ENCODE measurements around the gene SIGLEC6. TPM values are rescaled to one million over a fixed set of nuclear protein-coding genes. Genes with fewer than 3 reads are reported as not detected.

The SIGLEC6 gene
- total RNA-seq, 1 experiment from 2014 or later = not detected

GRCh38 chr19:51548891-51549305, 17.4 kb upstream of the SIGLEC6 start:
- TF ChIP-seq, protein P1, sequence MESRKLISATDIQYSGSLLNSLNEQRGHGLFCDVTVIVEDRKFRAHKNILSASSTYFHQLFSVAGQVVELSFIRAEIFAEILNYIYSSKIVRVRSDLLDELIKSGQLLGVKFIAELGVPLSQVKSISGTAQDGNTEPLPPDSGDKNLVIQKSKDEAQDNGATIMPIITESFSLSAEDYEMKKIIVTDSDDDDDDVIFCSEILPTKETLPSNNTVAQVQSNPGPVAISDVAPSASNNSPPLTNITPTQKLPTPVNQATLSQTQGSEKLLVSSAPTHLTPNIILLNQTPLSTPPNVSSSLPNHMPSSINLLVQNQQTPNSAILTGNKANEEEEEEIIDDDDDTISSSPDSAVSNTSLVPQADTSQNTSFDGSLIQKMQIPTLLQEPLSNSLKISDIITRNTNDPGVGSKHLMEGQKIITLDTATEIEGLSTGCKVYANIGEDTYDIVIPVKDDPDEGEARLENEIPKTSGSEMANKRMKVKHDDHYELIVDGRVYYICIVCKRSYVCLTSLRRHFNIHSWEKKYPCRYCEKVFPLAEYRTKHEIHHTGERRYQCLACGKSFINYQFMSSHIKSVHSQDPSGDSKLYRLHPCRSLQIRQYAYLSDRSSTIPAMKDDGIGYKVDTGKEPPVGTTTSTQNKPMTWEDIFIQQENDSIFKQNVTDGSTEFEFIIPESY (IDR thresholded peaks at IDR 0.05; ENCODE audit: extremely low read depth, insufficient replicate concordance, low read length) = no peak
- TF ChIP-seq, protein P2, sequence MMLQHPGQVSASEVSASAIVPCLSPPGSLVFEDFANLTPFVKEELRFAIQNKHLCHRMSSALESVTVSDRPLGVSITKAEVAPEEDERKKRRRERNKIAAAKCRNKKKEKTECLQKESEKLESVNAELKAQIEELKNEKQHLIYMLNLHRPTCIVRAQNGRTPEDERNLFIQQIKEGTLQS (IDR thresholded peaks at IDR 0.05) = no peak
- no peak for TF ChIP-seq ZNF274 (IDR thresholded peaks at IDR 0.05; ENCODE audit: low read depth, low read length)
- H4K20me1 ChIP-seq (ENCODE audit: insufficient read depth) = no peaks in the 10 kb centered on the region
- H3K9me2 ChIP-seq (ENCODE audit: insufficient read depth) = no peaks in the 10 kb centered on the region
- intact Hi-C loops (cut with micrococcal nuclease) = no loop called here
- no peak overlapping the region for H3K27ac ChIP-seq (ENCODE audit: low read depth, low read length)
- no peaks in the 10 kb centered on the region for H3K9me3 ChIP-seq (ENCODE audit: control insufficient read depth in 1 of 2, insufficient read depth in 1 of 2, low read depth in 1 of 2, low read length in 2 of 2)
- ChIA-PET RAD21 (ENCODE audit: low non-redundant PET in 1 of 2, low total read pairs in 2 of 2, uncharacterized antibody in 2 of 2, unreplicated experiment in 2 of 2) (no interaction called here), POLR2A (no interaction called here), CTCF (no interaction called here)
- no peak for ATAC-seq
- H2AFZ ChIP-seq (ENCODE audit: low read depth, low read length, poor library complexity, severe bottlenecking) = no peak overlapping the region
- H3K4me3 ChIP-seq (replicated peaks in 1 of 2; ENCODE audit: low read depth in 1 of 2, low read length in 2 of 2) = no peak overlapping the region
- BruUV-seq (replicated peaks) = no TSS peak
- H3K9ac ChIP-seq (ENCODE audit: low read length) = no peak overlapping the region
- H3K4me1 ChIP-seq (ENCODE audit: control insufficient read depth in 1 of 2, insufficient read depth in 2 of 2, low read length in 2 of 2) = no peaks in the 10 kb centered on the region
- H3K27me3 ChIP-seq (ENCODE audit: insufficient read depth, low read length) = peaks cover 56% of the 10 kb centered on the region
- H3K79me2 ChIP-seq (ENCODE audit: insufficient read depth, low read length) = no peaks in the 10 kb centered on the region
- no peak for DNase-seq (ENCODE audit: low read depth, low spot score)
- no peaks in the 10 kb centered on the region for H3K36me3 ChIP-seq (ENCODE audit: control insufficient read depth in 1 of 2, insufficient read depth in 2 of 2, low read length in 2 of 2)
- H3K4me2 ChIP-seq (ENCODE audit: low read length) = no peak overlapping the region

DNA sequence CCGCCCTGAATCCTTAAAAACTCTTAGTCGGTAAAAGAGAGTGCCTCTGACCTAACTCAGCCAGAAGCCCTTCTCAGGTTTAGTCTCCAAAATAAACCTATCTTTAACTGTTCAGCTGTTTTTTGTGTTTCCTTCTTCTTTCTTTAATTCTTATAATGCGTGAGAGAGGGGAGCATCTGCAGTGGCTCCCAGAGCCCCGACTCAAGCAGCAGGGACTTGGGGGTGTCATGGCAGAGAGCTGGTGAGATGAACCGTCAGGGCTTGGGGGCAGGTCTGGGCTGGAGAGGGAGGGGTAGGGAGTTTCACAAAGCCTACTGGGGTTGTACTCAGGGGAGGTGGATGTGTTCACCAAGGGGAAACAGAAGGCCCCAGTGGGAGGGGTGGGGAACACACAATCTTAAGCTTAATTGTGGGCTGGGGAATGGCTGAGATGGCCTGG, 16.8 kb upstream of the SIGLEC6 start:
- Histone ChIP-seq H3K4me3 (replicated peaks in 1 of 2; ENCODE audit: low read depth in 1 of 2, low read length in 2 of 2) (no peak overlapping the region), H4K20me1 (ENCODE audit: insufficient read depth) (no peaks in the 10 kb centered on the region), H3K4me1 (ENCODE audit: control insufficient read depth in 1 of 2, insufficient read depth in 2 of 2, low read length in 2 of 2) (no peaks in the 10 kb centered on the region), H3K36me3 (ENCODE audit: control insufficient read depth in 1 of 2, insufficient read depth in 2 of 2, low read length in 2 of 2) (no peaks in the 10 kb centered on the region), H3K4me2 (ENCODE audit: low read length) (no peak overlapping the region), H3K27ac (ENCODE audit: low read depth, low read length) (no peak overlapping the region), H3K9me2 (ENCODE audit: insufficient read depth) (no peaks in the 10 kb centered on the region), H3K27me3 (ENCODE audit: insufficient read depth, low read length) (peaks cover 56% of the 10 kb centered on the region), H3K9me3 (ENCODE audit: control insufficient read depth in 1 of 2, insufficient read depth in 1 of 2, low read depth in 1 of 2, low read length in 2 of 2) (no peaks in the 10 kb centered on the region), H2AFZ (ENCODE audit: low read depth, low read length, poor library complexity, severe bottlenecking) (no peak overlapping the region), H3K9ac (ENCODE audit: low read length) (no peak overlapping the region), H3K79me2 (ENCODE audit: insufficient read depth, low read length) (no peaks in the 10 kb centered on the region)
- DNase-seq (ENCODE audit: low read depth, low spot score) (no peak), ATAC-seq (no peak)
- TF ChIP-seq JUND (IDR thresholded peaks at IDR 0.05) (no peak), YY1 (IDR thresholded peaks at IDR 0.05; ENCODE audit: extremely low read depth, insufficient replicate concordance, low read depth, low read length) (no peak), EGR1 (IDR thresholded peaks at IDR 0.05; ENCODE audit: low read depth) (no peak)
- ChIA-PET POLR2A (no interaction called here), RAD21 (ENCODE audit: low non-redundant PET in 1 of 2, low total read pairs in 2 of 2, uncharacterized antibody in 2 of 2, unreplicated experiment in 2 of 2) (no interaction called here), CTCF (no interaction called here)
- BruUV-seq (replicated peaks) = no TSS peak
- intact Hi-C loops (cut with micrococcal nuclease) = no loop called here

Data from HCT116 (cell line).